Measurements from ENCODE around the gene UCN2.

UCN2 gene

GRCh38 chr3:48563382-48563918, at the start of gene UCN2:
Gene UCN2, minus strand, starts transcription at chr3:48563781. Its CDS starts 657 bp downstream, at chr3:48563124.
- peak; percentile 39 for DNase-seq

GRCh38 chr3:48612309-48612708, 48.7 kb upstream of the UCN2 start:
- no peak for DNase-seq

GRCh38 chr3:48609088-48610005, 45.8 kb upstream of the UCN2 start, which contains the start of gene UQCRC1:
Gene UQCRC1, minus strand, starts transcription at chr3:48609646. Its CDS starts 26 bp downstream, at chr3:48609620.
- peak; percentile 59 for DNase-seq

GRCh38 chr3:48607519-48607918, 43.9 kb upstream of the UCN2 start:
- no peak for DNase-seq

GRCh38 chr3:48601622-48601994, 38.0 kb upstream of the UCN2 start:
- DNase-seq, result no peak

- no peak for DNase-seq
These were observed 37.4 kb upstream of the UCN2 start for GRCh38 chr3:48600711-48601621.

GRCh38 chr3:48599509-48600285, 36.1 kb upstream of the UCN2 start:
- no peak for DNase-seq

- DNase-seq, result no peak
These were observed 35.5 kb upstream of the UCN2 start for GRCh38 chr3:48599077-48599501.

GRCh38 chr3:48598323-48599076, 34.9 kb upstream of the UCN2 start:
- no peak for DNase-seq

GRCh38 chr3:48597408-48597800, 33.8 kb upstream of the UCN2 start:
- no peak for DNase-seq

- no peak for DNase-seq
These were observed 33.3 kb upstream of the UCN2 start for GRCh38 chr3:48596676-48597407.

- no peak for DNase-seq
These were observed 32.6 kb upstream of the UCN2 start for GRCh38 chr3:48596157-48596556.

- no peak for DNase-seq
These were observed 32.0 kb upstream of the UCN2 start for GRCh38 chr3:48595526-48596121.

- no peak for DNase-seq
These were observed 31.5 kb upstream of the UCN2 start, which contains the start of gene COL7A1 for GRCh38 chr3:48595075-48595525. Gene COL7A1, minus strand, starts transcription at chr3:48595329. Its CDS starts 170 bp downstream, at chr3:48595159.

GRCh38 chr3:48594417-48595049, 31.0 kb upstream of the UCN2 start:
- no peak for DNase-seq

- DNase-seq, result no peak
These were observed 29.8 kb upstream of the UCN2 start for GRCh38 chr3:48593337-48593736.

- DNase-seq, result no peak
These were observed 29.0 kb upstream of the UCN2 start for GRCh38 chr3:48592519-48593087.

GRCh38 chr3:48591886-48592518, 28.4 kb upstream of the UCN2 start:
- DNase-seq, result no peak

- DNase-seq, result no peak
These were observed 27.9 kb upstream of the UCN2 start for GRCh38 chr3:48591436-48591835.

All from NCI-H524 treated with DMSO at 0.1 percent for 48 hours (cell line).